Stimulated activated CD4-positive, alpha-beta T cell treated with anti-CD3 and anti-CD28 coated beads, Interleukin-1b, Interleukin-23, amount 100 ng/mL, for 24 hours (primary cell): ENCODE measurements around the gene DNHD1.

ENCODE experiments used
- DNase-seq, 4 experiments: peaks; one replicate each; pipeline ENCODE4 v3.0.0-alpha.2; 2020; ENCODE audit warnings: low read depth in 4 of 4, low spot score in 1 of 4

DNHD1 gene

GRCh38 chr11:6563121-6563619 is 66.1 kb downstream of the DNHD1 start:
- no peak for DNase-seq

DNA sequence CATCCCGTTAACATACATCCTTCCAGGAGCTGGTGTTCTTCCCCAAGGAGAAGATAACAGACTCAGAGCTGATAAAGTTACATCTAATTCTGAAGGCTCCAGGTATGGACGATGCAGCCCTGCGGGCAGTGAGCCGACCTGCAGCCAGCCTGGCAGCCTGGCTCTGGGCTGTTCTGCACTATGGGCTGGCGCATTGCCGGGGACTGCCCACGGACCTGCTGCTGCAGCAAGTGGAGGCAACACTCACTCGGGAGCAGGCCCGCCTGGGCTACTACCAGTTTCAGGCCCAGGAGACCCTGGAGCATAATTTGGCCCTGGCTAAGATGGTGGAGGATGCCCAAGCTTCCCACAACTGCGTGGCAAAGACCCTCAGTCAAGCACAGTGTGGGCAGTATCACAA is 66.6 kb downstream of the DNHD1 start:
- DNase-seq = no peak

DNA sequence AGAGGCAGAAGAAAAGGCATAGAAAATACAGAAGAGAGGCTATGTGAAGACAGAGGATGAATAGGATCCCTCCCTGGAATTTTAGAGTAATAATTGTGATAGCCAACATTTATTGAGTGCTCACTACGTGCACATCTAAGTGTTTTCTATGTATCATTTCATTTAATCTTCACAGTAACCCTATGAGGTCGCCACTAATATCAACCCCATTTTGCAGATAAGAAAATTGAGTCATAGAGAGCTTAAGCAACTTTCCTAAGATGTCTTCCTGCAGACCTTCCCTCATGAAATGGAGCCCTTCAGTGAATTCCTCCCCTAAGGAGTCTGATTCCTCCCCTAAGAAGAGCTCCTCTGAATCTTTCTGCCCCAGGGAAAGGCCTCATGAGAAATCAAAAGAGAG is 68.2 kb downstream of the DNHD1 start:
- no peak for DNase-seq

GRCh38 chr11:6565988-6566703 is 69.1 kb downstream of the DNHD1 start:
- no peak for DNase-seq

DNA sequence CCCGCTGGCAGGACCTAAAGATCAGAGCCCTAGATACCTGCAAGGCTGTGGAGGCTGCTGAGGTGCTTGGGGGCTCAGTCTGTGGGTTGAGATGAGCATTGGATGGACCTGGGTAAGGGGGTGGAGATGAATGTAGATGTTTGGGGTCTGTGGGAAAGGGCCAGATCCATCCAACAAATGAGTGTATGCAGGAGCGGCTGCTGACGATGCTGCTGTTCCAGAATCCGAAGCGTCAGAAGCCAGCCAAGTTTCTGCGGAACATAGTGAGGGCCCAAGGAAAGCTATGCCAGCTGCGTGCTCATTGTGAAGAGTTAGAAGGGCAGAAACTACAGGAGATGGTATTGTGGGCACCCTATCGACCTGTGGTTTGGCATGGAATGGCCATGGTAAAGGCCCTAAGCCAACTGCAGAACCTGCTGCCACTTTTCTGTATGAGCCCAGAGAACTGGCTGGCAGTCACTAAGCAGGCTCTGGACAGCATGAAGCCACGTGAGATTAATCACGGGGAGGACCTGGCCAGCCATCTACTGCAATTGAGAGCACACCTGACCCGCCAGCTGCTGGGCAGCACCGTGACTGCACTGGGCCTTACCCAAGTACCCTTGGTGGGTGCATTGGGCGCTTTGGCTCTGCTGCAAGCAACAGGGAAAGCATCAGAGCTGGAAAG is 69.8 kb downstream of the DNHD1 start:
- no peak for DNase-seq

GRCh38 chr11:6567371-6567745 is 70.3 kb downstream of the DNHD1 start:
- no peak for DNase-seq

GRCh38 chr11:6568191-6568918 is 71.3 kb downstream of the DNHD1 start:
- DNase-seq = no peak

GRCh38 chr11:6569706-6570105 is 72.6 kb downstream of the DNHD1 start:
- DNase-seq = no peak

DNA sequence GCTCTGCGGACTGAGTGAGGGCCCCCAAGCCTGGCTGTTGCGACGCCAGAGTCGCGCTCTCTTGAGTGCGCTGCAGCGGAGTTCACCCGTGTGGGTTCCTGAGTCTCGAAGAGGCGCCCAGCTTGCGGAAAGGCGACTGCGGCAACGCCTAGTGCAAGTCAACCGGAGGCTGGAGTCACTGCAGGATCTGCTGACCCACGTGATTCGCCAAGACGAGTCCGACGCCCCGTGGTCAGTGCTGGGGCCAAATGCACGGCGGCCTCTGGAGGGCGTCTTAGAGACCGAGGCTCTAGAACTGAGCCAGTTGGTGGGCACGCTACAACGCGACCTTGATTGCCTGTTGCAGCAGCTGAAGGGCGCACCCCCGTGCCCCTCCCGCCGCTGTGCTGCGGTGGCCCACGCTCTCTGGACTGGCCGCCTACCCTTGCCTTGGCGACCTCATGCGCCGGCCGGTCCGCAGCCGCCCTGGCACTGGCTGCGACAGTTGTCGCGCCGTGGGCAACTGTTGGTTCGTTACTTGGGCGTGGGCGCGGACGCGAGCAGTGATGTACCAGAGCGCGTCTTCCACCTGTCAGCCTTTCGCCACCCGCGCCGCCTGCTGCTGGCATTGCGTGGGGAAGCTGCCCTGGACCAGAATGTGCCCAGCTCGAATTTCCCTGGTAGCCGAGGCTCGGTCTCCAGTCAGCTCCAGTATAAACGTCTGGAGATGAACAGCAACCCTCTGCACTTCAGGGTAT is 73.8 kb downstream of the DNHD1 start:
- DNase-seq = no peak

- no peak for DNase-seq
These were observed 74.4 kb downstream of the DNHD1 start for GRCh38 chr11:6571434-6572008.

DNA sequence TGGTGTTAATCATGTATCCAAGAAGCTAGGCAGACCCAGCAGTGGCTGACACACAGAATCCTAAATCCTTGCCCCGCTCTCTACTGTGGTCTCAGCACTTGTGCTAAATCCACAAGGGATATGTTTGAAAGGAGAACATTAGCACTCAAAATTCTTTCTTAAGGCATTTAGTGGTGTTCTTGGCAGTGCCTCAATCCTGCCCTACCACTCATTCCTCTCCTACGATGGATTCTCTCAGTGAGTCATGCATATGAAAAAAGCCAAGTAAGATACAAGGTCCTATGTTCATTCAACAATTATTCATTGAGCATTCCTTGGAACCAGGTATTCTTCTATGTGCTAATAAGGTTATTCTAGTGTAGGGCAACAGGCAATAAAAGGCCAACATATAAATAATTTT is 75.1 kb downstream of the DNHD1 start:
- no peak for DNase-seq

- no peak for DNase-seq
These were observed 78.0 kb downstream of the DNHD1 start for GRCh38 chr11:6574816-6575715.

DNA sequence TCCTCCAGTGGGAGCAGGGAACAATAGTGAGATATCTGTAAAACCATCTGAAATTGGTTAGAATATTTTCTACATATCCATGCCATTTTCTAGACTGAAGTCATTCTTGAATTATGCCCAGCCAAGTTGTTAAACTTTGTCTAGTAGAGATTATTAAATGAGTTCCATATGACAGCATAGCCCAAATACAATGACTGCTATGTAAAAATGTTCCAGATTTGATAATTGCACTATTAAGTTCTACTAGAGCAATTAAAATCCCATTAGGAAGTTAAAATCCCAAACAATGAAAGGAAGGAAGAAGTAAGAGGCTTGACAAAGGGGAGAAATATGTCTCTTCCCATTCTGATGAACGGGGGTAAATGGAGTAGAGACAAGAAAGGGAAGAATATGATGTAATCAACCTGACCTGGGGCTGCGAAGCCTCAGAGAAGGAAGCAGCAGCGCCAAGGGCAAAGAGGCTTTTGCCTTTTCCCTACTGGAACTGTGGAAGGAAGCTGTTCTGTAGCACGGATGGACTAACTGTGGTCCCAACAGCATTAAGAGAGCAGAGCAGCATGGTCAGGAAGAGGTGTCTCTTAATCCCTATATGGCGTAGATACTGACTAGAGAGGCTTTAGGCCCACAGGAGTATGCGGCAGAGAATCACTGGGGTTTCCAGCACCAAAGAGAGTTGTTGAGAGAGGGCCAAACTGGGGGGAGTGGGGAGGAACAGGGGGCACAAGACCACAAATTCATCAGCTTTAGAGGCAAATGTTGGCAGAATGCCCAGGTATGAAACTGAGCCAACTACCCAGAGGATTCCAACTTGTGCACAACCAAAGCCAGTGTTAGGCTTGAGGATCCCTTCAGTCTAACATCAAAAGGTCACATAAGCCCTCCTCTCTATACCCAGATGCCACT is 79.6 kb downstream of the DNHD1 start:
- no peak for DNase-seq

GRCh38 chr11:6578134-6578533 is 81.1 kb downstream of the DNHD1 start:
- no peak for DNase-seq

GRCh38 chr11:6579681-6580080 is 82.6 kb downstream of the DNHD1 start:
- no peak for DNase-seq

- no peak for DNase-seq
These were observed 86.5 kb downstream of the DNHD1 start for GRCh38 chr11:6583584-6583983.

DNA sequence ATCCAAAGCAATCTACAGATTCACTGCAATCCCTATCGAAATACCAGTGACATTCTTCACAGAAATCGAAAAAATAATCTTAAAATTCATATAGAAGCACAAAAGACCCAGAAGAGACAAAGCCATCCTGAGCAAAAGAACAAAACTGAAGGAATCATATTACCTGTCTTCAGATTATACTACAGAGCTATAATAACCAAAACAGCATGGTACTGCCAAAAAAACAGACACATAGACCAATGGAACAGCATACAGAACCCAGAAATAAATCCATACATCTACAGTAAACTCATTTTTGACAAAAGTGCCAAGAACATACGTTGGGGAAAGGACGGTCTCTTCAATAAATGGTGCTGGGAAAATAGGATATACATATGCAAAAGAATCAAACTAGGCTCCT is 87.4 kb downstream of the DNHD1 start:
- no peak for DNase-seq

DNA sequence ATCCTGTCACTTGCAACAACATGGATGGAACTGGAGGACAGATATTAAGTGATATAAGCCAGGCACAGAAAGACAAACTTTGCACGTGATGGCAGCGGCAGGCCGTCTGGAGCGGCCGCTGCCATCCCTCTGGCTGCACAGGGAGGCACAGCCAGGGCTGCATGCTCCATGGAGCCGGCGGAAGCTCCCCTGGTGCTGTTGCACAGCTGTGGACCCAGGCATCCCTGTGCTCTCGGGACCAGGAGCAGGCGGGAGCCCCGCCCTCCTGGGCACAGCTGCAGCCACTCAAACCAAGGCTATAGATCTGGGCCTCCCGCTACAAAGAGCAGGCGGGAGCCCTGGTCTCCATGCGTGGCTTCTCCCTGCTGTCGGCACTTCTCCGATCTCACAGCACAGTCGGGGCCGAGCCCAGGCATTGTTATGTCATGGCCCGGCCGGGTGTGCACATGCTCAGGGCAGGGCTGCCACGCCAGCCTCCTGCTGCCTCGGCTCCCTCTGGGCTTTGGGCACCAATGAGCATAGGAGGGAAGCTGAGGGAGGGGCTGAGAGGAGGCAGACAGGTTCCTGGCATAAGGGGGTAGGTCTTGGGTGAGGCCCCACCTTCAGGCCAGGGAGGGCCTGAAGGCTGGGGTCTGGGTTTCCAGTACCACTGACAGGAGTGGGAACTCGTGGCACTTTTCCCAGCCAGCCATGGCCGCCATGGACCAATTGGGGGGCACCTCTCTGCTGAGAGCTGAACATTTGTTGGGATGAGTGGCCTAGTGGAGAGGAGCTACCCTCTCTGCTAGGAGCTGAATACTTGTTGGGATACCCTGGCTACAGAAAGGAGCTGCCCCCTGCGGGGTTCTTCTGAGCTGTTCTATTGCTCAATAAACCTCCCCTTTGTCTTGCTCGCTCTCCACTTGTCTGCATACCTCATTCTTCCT is 89.6 kb downstream of the DNHD1 start:
- DNase-seq = no peak
